Measurements from ENCODE around the gene KRTDAP.

KRTDAP gene

DNA sequence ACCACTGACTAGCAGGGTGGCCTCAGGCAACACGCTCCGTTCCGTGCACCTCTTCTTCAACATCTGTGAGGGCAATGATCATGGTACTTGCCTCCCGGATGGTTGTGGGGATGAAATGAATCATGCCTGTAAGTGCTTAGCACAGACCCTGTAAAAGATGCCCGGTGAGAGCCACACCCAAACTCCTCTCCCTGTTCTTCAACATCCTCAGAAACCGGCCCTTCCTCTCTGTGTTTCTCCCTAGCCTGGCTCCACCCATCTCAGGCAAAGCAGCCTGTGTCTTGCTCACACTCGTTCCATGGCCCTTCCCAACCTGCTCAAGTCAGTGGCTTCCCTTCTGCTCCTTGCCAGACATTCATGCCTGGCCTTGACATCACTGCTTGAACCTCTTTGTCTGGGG is 29.0 kb upstream of the KRTDAP start:
- TF ChIP-seq, protein P1, sequence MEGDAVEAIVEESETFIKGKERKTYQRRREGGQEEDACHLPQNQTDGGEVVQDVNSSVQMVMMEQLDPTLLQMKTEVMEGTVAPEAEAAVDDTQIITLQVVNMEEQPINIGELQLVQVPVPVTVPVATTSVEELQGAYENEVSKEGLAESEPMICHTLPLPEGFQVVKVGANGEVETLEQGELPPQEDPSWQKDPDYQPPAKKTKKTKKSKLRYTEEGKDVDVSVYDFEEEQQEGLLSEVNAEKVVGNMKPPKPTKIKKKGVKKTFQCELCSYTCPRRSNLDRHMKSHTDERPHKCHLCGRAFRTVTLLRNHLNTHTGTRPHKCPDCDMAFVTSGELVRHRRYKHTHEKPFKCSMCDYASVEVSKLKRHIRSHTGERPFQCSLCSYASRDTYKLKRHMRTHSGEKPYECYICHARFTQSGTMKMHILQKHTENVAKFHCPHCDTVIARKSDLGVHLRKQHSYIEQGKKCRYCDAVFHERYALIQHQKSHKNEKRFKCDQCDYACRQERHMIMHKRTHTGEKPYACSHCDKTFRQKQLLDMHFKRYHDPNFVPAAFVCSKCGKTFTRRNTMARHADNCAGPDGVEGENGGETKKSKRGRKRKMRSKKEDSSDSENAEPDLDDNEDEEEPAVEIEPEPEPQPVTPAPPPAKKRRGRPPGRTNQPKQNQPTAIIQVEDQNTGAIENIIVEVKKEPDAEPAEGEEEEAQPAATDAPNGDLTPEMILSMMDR (IDR thresholded peaks at IDR 0.05): no peak

DNA sequence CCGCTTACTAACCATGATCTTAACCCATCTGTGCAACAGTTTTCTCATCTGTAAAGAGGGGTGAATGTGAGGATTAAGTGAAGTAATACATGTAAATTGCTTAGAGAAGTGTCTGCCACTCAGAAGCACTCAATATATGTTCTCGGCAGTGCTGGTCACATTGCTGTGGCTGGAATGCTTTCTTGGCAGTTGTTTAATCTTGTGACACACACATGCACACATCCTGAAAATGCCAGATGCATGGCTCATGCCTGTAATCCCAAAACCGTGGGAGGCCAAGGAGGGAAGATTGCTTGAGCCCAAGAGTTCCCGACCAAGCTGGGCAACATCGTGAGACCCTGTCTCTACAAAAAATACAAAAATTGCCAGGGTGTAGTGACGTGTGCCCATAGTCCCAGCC is 28.0 kb upstream of the KRTDAP start:
- TF ChIP-seq, protein P1 (IDR thresholded peaks at IDR 0.05): no peak

DNA sequence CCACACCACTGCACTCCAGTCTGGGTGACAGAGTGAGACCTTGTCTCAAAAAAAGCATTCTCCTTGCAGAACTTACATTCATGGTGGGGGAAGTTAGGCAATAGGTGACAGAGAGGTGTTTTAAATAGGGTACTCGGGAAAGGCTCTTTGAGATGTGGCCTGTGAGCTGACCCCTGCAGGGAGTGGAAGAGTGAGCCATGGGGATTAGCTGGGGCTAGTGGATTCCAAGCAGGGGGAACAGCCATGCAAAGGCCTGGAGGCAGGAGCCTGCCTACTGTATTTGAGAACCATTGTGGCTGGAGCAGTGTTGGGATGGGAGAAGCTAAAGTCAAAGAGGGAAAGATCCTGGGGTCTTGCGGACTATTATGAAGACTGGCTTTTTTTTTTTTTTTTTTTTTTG is 27.1 kb upstream of the KRTDAP start:
- TF ChIP-seq, protein P1 (IDR thresholded peaks at IDR 0.05): no peak

DNA sequence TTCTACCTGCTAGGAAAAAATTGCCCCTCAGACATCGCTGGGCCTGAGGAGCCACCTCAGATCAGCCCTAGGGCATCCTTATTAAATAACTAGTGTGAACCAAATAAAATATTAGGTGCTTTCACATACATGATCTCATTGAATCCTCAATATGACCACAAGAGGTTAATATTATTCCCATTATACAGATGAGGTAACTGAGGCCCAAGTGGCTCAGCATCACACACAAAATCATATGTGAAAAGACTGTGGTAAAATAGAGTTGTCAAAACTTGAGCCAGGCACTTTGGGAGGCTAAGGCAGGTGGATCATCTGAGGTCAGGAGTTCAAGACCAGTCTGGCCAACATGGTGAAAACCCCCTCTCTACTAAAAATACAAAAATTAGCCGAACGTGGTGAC is 26.0 kb upstream of the KRTDAP start:
- TF ChIP-seq, protein P1 (IDR thresholded peaks at IDR 0.05): no peak

DNA sequence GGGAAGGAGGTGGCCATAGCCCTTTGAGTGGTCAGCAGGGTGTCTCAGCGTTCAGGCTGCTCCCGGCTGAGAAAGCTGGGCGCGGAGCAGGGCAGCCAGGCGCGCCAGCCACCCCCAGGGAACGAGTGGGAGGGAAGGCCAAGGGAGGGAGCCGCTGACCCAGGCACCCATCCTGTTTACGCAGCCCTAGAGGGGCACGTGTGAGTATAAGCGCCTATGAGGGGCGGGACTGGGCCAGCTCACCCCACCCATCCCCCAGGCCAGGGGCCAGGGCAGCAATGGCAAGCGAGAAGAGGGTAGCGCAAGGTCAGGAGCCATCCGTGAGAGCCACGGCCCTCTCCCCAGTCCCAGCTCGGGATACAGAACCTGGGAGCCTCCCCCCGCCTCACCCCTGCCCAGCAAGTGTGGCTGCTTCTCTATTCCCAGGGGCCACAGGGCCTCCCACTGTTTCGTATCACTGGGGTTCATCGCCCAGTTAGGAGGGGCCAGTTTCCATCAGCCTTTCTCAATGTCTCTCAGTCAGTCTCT is 24.1 kb upstream of the KRTDAP start:
- TF ChIP-seq, protein P1 (IDR thresholded peaks at IDR 0.05): no peak

DNA sequence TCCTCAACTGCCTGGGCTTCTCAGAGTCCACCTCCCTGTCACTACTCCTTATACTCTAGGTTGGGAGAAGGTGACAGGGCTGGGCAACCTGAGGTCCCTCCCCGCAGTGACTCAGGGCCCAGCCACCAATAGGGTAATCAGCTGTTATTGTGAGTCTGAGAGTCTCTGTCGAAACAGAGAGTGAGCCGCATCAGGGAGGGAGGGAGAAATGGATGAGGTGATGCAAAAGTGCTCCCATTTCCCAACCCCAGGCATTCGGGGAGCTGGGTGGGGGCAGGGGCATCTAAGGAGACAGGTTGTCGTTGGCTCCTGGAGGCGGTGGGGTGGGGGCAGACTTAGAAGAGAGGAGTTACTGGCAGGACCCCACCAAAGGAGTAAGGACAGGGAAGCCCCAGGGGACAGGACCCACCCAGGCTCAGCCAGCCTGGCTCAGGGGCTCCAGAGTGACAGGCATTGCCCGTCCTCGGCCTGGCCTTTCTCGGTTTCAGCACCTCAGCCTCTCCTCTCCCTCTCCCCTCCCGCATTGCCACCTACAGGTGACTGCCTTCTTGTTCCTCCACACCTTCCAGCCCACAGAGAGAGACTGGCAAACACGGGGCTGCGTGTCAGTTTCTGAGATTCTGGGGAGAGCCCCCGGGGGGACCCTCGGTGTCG is 23.5 kb upstream of the KRTDAP start, which contains the start of gene DMKN:
Gene DMKN, minus strand, starts transcription at position 22 of the 654 bp plus-strand sequence. CDS start 174 bp downstream, outside the sequence.
- TF ChIP-seq, protein P1 (IDR thresholded peaks at IDR 0.05): no peak

DNA sequence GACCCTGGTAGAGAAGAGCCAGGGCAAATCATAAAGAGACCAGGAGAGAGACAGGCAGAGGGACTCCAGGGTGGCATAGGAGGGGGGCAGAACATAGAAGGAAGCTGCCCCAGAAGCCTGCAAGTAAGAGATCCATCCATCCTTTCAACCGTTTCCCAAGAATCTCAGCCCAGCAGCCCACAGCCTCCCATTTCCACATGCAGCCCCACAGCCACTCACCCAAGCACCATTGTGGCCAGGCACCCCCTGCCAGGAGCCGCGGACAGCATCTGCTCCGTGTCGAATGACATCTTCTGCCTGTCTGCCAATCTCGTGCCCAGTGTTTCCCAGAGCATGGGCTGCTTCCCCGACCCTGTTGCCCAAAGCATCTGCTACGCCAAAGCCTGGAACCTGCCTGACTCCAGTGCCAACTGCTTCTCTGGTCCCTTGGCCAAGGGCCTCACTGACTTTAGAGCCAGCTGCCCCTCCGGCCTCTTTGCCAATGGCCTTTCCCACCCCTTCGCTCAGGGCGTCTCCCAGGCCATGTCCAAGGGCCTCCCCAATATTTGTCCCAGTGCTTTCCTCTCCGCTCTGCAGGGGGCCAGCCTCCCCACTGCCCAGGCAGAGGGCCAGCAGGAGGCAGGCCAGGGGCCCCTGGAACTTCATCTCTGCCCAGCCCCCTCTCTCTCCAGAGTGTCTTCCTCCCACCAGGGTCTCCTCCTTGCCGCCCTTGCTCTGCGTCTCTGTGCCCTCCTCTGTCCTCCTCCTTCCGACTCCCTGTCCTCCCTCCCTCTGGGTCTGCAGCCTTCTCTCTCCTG is 22.8 kb upstream of the KRTDAP start:
- TF ChIP-seq, protein P1 (IDR thresholded peaks at IDR 0.05): no peak
